ENCODE results near the gene SCARF2. TPM values are rescaled to one million over a fixed set of nuclear protein-coding genes. Genes with fewer than 3 reads are reported as not detected.

Gene SCARF2
- total and polyA plus RNA-seq, 2 of the 13 experiments (the other 11 are each of a cell fraction or from before 2014, with no cell fraction given) = 3.3 to 6.2 TPM

DNA sequence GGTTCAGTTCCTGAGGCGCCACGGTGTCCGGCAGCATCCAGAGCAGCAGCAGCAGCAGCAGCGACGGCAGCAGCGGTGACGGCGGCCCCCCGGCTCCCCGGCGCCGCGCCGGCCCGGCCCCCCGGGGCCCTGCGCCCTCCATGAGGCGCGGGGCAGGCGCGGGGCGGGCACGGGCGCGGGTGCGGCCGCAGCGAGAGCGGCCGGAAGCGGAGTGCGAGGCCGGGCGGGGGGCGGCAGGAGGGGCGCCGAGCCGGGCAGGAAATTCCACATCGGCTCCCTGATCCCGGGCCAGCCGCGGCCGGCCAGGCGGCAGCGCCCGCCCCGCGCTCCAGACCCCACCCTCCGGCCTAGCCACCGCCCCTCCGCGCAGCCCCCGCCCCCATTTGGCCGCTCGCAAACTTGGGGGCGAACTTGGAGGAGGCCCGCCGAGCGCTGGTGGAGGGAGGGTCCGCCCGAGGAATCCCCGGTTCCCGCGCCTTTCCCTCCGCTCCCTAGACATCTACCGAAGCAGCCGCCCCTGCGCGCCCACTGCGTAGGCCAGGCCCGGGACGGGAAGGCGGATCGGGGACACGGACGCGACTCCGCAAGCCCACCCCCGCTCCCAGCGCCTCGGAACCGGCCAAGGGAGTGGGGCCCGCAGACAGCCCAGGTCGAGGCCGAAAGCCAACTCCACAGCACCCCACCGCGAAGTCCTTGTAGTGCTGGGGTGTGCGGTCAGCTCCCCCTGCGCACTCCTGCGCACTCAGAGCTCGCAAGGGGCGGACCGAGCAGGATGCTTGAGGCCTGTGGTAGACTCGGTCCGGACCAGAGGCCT lies at the start of gene SCARF2 (continued):
- TF ChIP-seq, protein P1, sequence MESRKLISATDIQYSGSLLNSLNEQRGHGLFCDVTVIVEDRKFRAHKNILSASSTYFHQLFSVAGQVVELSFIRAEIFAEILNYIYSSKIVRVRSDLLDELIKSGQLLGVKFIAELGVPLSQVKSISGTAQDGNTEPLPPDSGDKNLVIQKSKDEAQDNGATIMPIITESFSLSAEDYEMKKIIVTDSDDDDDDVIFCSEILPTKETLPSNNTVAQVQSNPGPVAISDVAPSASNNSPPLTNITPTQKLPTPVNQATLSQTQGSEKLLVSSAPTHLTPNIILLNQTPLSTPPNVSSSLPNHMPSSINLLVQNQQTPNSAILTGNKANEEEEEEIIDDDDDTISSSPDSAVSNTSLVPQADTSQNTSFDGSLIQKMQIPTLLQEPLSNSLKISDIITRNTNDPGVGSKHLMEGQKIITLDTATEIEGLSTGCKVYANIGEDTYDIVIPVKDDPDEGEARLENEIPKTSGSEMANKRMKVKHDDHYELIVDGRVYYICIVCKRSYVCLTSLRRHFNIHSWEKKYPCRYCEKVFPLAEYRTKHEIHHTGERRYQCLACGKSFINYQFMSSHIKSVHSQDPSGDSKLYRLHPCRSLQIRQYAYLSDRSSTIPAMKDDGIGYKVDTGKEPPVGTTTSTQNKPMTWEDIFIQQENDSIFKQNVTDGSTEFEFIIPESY (CRISPR knock-in tag; IDR thresholded peaks at IDR 0.05) = peak; percentile 21; the same call in 1 of the 2 replicates
- TF ChIP-seq MAZ (IDR thresholded peaks at IDR 0.05; ENCODE audit: borderline replicate concordance, low read depth, low read length) (peak; percentile 50; the same call in 1 of the 2 replicates), MAZ (CRISPR knock-in tag; IDR thresholded peaks at IDR 0.05; ENCODE audit: low read depth) (peak; percentile 22; the same call in 1 of the 2 replicates), HNF4A (CRISPR knock-in tag; IDR thresholded peaks at IDR 0.05) (no peak), ZNF329 (CRISPR knock-in tag; IDR thresholded peaks at IDR 0.05; ENCODE audit: low read depth) (0 out of 2 replicates have a peak, but pooled peaks have one; percentile 55), HNRNPLL (IDR thresholded peaks at IDR 0.05; ENCODE audit: low read depth, low read length, poor library complexity, severe bottlenecking) (peak; percentile 58), EEA1 (CRISPR knock-in tag; IDR thresholded peaks at IDR 0.05; ENCODE audit: borderline replicate concordance) (0 out of 2 replicates have a peak, but pooled peaks have one; percentile 50), SALL1 (CRISPR knock-in tag; IDR thresholded peaks at IDR 0.05) (0 out of 2 replicates have a peak, but pooled peaks have one; percentile 18), BHLHE40 (IDR thresholded peaks at IDR 0.05; ENCODE audit: low read length) (no peak), ZNF382 (CRISPR knock-in tag; IDR thresholded peaks at IDR 0.05; ENCODE audit: borderline replicate concordance) (no peak), ZNF44 (CRISPR knock-in tag; IDR thresholded peaks at IDR 0.05) (no peak), GABPB1 (CRISPR knock-in tag; IDR thresholded peaks at IDR 0.05) (peak; percentile 46; the same call in 1 of the 2 replicates)
- TF ChIP-seq, protein P2, sequence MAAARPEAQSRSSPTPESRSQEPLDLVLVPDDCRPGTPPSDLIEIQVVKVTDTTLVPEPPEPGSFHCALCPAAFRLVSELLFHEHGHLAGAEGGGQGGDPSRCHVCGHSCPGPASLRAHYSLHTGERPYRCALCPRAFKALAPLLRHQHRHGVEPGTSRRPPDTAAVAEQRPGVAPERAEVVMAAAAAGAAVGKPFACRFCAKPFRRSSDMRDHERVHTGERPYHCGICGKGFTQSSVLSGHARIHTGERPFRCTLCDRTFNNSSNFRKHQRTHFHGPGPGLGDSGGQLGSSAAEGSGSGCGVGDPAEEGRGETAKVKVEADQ (CRISPR knock-in tag; IDR thresholded peaks at IDR 0.05; ENCODE audit: borderline replicate concordance) = no peak
- TF ChIP-seq, protein P3, sequence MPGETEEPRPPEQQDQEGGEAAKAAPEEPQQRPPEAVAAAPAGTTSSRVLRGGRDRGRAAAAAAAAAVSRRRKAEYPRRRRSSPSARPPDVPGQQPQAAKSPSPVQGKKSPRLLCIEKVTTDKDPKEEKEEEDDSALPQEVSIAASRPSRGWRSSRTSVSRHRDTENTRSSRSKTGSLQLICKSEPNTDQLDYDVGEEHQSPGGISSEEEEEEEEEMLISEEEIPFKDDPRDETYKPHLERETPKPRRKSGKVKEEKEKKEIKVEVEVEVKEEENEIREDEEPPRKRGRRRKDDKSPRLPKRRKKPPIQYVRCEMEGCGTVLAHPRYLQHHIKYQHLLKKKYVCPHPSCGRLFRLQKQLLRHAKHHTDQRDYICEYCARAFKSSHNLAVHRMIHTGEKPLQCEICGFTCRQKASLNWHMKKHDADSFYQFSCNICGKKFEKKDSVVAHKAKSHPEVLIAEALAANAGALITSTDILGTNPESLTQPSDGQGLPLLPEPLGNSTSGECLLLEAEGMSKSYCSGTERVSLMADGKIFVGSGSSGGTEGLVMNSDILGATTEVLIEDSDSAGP (CRISPR knock-in tag; IDR thresholded peaks at IDR 0.05; ENCODE audit: borderline replicate concordance) = peak; percentile 15; the same call in 1 of the 2 replicates
- TF ChIP-seq, protein P4, sequence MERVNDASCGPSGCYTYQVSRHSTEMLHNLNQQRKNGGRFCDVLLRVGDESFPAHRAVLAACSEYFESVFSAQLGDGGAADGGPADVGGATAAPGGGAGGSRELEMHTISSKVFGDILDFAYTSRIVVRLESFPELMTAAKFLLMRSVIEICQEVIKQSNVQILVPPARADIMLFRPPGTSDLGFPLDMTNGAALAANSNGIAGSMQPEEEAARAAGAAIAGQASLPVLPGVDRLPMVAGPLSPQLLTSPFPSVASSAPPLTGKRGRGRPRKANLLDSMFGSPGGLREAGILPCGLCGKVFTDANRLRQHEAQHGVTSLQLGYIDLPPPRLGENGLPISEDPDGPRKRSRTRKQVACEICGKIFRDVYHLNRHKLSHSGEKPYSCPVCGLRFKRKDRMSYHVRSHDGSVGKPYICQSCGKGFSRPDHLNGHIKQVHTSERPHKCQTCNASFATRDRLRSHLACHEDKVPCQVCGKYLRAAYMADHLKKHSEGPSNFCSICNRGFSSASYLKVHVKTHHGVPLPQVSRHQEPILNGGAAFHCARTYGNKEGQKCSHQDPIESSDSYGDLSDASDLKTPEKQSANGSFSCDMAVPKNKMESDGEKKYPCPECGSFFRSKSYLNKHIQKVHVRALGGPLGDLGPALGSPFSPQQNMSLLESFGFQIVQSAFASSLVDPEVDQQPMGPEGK (CRISPR knock-in tag; IDR thresholded peaks at IDR 0.05) = no peak; the same call in 1 of the 2 replicates
- TF ChIP-seq, protein P5, sequence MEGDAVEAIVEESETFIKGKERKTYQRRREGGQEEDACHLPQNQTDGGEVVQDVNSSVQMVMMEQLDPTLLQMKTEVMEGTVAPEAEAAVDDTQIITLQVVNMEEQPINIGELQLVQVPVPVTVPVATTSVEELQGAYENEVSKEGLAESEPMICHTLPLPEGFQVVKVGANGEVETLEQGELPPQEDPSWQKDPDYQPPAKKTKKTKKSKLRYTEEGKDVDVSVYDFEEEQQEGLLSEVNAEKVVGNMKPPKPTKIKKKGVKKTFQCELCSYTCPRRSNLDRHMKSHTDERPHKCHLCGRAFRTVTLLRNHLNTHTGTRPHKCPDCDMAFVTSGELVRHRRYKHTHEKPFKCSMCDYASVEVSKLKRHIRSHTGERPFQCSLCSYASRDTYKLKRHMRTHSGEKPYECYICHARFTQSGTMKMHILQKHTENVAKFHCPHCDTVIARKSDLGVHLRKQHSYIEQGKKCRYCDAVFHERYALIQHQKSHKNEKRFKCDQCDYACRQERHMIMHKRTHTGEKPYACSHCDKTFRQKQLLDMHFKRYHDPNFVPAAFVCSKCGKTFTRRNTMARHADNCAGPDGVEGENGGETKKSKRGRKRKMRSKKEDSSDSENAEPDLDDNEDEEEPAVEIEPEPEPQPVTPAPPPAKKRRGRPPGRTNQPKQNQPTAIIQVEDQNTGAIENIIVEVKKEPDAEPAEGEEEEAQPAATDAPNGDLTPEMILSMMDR (CRISPR knock-in tag; IDR thresholded peaks at IDR 0.05) = no peak
- TF ChIP-seq, protein P6, sequence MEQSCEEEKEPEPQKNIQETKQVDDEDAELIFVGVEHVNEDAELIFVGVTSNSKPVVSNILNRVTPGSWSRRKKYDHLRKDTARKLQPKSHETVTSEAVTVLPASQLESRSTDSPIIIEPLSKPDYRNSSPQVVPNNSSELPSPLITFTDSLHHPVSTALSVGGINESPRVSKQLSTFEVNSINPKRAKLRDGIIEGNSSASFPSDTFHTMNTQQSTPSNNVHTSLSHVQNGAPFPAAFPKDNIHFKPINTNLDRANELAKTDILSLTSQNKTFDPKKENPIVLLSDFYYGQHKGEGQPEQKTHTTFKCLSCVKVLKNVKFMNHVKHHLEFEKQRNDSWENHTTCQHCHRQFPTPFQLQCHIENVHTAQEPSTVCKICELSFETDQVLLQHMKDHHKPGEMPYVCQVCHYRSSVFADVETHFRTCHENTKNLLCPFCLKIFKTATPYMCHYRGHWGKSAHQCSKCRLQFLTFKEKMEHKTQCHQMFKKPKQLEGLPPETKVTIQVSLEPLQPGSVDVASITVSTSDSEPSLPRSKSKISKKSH (CRISPR knock-in tag; IDR thresholded peaks at IDR 0.05; ENCODE audit: borderline replicate concordance) = peak; percentile 33; the same call in 1 of the 2 replicates

All from HepG2 (cell line).